Forelimb muscle (tissue), 1 donor: ENCODE data around the gene SLC25A10. TPM values are rescaled to one million over a fixed set of nuclear protein-coding genes. Genes with fewer than 3 reads are reported as not detected.
"Not testable (repeated sequence)": the region's sequence is repeated elsewhere in the genome, so short reads cannot be mapped to it uniquely, and the experiment has no call there.

Experiments used
- DNase-seq: peaks from one replicate; pipeline ENCODE4 v3.0.0-alpha.2; 2013; ENCODE audit warnings: low read depth
- polyA plus RNA-seq: library from polyadenylated mRNA; unstranded; fragments of 120-200 nt; gene quantifications from one replicate; pipeline ENCODE4 v1.2.1, GENCODE V29; 2013; ENCODE audit not compliant: insufficient read length

The SLC25A10 gene, protein sequence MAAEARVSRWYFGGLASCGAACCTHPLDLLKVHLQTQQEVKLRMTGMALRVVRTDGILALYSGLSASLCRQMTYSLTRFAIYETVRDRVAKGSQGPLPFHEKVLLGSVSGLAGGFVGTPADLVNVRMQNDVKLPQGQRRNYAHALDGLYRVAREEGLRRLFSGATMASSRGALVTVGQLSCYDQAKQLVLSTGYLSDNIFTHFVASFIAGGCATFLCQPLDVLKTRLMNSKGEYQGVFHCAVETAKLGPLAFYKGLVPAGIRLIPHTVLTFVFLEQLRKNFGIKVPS
- polyA plus RNA-seq, result 3.5 TPM

- peak; percentile 34 for DNase-seq
Observed at GRCh38 chr17:81711814-81712467, at the start of gene SLC25A10. Gene SLC25A10 (plus strand): TSS chr17:81712284. CDS start chr17:81712427, 143 bp downstream.

GRCh38 chr17:81664051-81664470, 48.0 kb upstream of the SLC25A10 start:
- no peak for DNase-seq

DNA sequence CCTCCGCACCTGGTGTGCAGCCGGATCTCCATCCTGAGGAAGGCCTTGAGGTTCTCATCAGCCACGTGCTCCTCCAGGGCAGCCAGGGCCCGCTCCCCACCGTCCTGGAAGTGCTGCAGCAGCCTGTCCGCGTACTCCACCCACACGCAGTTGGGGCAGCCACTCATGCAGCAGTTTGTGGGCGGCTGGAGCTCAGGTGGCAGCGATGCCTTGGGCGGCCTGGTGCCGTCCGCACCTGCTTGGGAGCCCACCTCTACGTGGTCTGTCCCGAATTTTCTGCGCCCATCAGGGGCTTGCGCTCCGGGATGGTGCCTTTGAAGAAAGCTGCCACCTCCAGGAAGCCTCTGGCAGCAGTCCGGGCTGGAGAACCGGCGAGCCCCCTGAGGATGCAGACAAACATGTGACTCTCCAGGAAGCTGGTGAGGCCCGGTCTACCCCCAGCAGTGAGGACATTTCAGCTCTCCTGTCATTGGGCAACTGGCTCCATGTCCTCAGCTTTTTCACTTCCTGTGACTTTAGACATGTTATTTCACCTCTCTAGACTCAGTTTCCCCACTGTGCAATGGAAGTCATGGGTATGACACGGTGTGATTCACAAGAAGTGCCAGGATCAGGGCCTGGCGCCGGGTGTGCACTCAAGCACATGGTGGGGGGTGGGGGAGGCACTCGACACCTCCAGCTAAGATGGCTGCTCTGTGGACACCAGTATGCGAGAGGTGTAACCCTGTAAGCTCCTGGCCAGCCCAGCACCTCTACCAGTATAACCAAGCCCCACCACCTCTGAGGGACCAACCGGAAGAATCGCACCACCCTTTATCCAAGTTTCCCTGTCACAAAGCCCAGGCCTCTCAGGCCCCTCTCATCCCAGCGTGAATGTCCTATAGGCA, 46.6 kb upstream of the SLC25A10 start:
- no peak for DNase-seq

- no peak for DNase-seq
Observed at GRCh38 chr17:81666092-81666341, 46.1 kb upstream of the SLC25A10 start.

- DNase-seq, result peak; percentile 85
Observed at GRCh38 chr17:81666342-81667191, 45.5 kb upstream of the SLC25A10 start, which contains the start of the genes CCDC137 and OXLD1. Gene CCDC137 (plus strand): TSS chr17:81666737. CDS start chr17:81666767, 30 bp downstream. Gene OXLD1 (minus strand): TSS chr17:81666605. CDS start chr17:81666577, 28 bp downstream.

GRCh38 chr17:81667754-81668153, 44.3 kb upstream of the SLC25A10 start:
- DNase-seq, result no peak

- no peak for DNase-seq
Observed at GRCh38 chr17:81672504-81672903, 39.6 kb upstream of the SLC25A10 start.

DNA sequence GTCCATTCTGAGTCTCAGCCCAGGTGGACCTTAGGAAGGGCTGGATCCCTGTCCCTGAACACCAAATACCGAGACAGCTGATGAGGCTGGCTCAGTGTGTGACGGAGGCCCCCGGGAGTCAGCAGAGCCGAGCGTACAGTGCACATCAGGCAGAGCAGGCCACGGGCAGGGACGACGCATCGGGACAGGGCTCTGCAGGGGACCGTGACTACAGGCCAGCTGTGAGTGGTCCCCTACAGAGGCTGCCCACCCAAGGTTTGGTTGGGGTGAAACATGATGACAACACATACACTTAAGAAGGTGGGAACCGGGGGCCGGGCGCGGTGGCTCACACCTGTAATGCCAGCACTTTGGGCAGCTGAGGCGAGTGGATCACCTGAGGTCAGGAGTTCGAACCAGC, 39.1 kb upstream of the SLC25A10 start:
- no peak for DNase-seq

- no peak for DNase-seq
Observed at GRCh38 chr17:81673561-81674258, 38.4 kb upstream of the SLC25A10 start.

DNA sequence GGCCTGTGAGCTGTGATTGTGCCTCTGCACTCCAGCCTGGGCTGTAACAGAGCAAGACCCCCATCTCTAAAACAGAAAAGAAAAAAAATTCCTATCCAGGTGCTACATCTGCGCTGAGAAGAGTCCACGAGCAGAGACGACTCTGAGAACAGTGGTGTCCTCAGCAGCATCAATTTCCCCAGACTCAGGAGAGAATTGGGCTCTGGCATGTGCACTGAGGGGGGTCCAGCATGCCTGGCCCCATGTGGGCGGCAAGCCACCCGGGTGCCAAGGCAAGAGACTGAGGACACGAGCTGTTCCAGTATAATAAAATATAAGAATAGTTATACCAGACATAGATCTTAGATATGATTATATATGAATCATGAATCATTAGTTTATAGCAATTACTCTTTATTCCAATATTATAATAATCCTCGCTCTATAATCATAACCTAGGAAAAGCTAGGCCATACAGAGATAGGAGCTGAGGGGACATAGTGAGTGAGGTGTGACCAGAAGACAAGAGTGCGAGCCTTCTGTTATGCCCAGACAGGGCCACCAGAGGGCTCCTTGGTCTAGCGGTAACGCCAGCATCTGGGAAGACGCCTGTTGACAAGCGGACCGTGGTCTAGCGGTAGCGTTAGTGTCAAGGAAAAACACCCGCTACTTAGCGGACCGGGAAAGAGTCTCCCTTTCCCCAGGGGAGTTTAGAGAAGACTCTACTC, 36.4 kb upstream of the SLC25A10 start:
- not testable (repeated sequence) for DNase-seq

GRCh38 chr17:81676906-81677305, 35.2 kb upstream of the SLC25A10 start:
- DNase-seq, result no peak

- no peak for DNase-seq
Observed at GRCh38 chr17:81680150-81680549, 31.9 kb upstream of the SLC25A10 start.

DNA sequence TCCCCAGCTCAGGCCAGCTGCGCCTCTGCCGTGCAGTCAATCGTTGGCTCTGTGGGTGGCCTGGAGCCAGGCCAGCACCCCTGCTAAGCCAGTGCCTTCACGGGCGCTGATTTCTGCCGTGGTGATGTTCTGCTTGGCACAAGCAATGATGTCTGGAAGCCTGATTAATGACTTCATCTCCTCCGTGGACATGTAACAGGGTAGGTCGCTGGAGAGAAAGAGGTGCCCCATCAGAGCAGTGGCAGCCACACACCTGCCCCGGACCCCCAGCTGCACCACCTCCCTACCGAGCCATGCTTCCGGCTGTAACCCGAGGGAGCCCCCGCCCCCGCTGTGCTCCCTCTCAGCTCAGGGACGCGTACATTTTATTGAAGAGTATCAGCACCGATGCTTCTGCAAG, 30.4 kb upstream of the SLC25A10 start:
- DNase-seq, result no peak

GRCh38 chr17:81682565-81683207, 29.4 kb upstream of the SLC25A10 start:
- DNase-seq, result no peak

- DNase-seq, result no peak
Observed at GRCh38 chr17:81683208-81683583, 28.9 kb upstream of the SLC25A10 start.

- peak; percentile 98 for DNase-seq
Observed at GRCh38 chr17:81683584-81684441, 28.3 kb upstream of the SLC25A10 start, which contains the start of the genes ARL16 and HGS. Gene ARL16 (minus strand): TSS chr17:81683797. CDS start chr17:81683753, 44 bp downstream. Gene HGS (plus strand): TSS chr17:81684011. CDS start chr17:81684067, 56 bp downstream.

DNA sequence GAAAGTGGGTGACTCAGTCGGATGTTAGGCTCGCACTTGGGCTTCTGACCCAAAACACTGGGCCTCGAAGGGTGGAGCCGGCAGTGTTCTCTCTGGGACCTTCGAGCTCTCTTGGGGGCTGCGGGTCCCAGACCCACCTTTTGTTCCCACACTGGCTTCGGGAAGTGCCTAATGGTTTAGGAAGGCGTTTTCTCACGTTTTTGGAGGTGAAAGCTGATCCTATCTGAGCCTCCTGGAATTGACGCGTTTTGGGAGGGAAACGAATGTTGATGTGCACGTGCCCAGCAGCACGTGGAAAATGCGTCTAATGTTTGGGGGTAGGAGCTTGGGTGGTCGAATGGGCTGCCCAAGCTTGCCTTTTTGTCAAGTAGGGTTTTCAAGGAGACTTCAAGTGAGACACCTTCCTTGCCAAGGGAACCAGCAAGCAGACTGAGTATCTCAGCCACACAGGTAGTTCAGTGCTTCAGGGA, 27.6 kb upstream of the SLC25A10 start:
- DNase-seq, result no peak

- no peak for DNase-seq
Observed at GRCh38 chr17:81685108-81685507, 27.0 kb upstream of the SLC25A10 start.
